ENCODE results near the gene PKP4.

PKP4 gene

DNA sequence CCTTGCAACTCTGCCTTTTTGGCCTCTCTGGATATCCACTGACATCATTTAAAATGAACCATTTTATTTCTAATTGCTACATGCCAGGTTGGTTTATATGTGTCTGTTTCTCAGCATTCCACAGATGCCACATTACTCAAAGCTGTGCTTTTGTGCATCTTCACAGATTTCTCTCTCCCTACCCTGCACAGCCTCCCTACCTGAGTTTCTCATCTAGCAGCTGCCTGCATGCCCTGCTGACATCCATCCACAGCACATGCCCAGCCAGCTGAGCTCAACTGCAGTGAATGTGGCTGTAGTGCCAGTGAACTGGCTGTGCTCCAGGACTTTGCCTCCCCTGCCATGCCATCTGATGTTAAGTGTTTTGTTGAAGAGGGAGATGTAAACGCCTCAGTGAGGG is 44.5 kb downstream of the PKP4 start:
- DNase-seq, result peak; percentile 21

GRCh38 chr2:158502974-158503373 is 46.2 kb downstream of the PKP4 start:
- no peak for DNase-seq

DNA sequence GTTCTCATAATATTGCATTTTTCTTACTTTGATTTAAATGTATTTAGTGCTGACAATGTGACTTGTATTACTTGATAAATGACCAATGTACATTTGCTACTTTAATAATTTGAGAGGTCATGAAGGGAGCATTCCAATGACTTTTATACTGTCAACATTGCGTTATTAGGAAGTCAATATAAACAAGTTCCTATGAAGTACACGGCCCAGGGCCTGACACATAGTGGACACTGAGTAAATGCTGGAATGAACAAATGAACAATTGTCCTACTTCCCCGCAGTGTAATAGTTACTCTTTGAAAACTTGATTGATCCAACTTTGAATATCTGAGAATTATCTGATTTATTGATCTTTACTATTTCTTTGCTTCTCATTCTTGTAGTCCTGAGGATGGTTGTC is 47.3 kb downstream of the PKP4 start:
- no peak for DNase-seq

DNA sequence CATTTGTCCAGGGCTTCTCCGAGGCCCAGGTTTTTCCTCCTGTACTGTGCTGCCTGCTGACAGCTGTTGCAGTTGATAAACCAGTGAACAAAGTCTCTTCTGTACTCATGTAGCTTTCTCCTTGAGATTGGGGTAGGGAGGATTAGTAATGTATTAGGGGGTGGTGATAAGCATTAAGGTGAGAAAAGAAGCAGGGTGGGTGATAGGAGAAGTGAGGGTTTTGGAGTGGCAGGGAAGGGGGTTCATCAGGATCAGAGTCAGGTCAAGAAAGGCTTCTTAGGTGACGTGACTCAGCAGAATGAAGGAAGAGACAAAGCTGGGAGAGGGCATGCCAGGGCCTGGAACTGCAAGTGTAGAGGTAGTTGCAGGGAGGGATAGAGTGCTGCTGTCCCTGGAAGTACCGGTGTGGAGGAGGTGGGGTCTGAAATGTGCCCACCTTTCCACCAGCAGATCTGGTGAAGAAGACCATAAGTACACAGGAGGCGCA is 48.7 kb downstream of the PKP4 start:
- DNase-seq, result no peak

DNA sequence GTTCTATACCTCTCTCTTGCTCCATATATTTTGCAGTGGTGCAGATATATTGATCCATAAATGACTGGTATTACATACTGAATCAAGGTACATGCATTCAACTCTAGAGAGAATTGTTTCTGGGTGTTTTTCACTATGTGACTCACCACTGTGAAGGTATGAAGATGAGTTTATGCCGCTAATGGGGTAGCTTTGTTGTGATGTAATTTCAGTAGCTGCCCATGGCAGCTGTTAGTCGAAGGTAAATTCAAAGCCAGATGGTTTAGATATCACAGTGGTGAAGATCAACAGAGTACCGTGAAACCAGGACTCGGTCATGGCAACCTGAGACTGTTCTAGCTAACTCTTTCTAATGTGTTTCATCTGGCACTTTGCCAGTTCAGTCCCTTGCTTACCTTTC is 50.4 kb downstream of the PKP4 start:
- no peak for DNase-seq

- no peak for DNase-seq
These were observed 50.9 kb downstream of the PKP4 start for GRCh38 chr2:158507679-158508078.

- DNase-seq, result no peak
These were observed 53.4 kb downstream of the PKP4 start for GRCh38 chr2:158509928-158510797.

- no peak for DNase-seq
These were observed 54.1 kb downstream of the PKP4 start for GRCh38 chr2:158510887-158511286.

- no peak for DNase-seq
These were observed 55.0 kb downstream of the PKP4 start for GRCh38 chr2:158511706-158512105.

DNA sequence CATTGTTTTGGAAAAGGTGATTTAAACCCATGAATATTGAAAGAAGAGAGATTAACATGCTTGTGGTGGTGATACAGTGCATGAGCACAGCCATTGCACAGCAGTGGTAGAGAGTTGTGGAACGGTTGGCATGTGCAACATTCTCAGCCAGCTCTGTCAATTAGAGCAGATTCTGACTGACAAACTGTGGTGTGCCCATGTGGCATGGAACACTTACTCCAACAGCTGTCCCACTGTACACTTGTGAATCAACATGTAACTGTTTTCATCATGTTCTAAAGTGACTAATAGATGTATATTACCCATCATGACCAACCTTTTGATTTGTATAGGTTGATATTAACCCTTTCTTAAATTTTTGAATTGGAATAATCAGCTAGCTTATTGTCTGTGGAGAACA is 55.6 kb downstream of the PKP4 start:
- no peak for DNase-seq

GRCh38 chr2:158513841-158514240 is 57.1 kb downstream of the PKP4 start:
- no peak for DNase-seq

DNA sequence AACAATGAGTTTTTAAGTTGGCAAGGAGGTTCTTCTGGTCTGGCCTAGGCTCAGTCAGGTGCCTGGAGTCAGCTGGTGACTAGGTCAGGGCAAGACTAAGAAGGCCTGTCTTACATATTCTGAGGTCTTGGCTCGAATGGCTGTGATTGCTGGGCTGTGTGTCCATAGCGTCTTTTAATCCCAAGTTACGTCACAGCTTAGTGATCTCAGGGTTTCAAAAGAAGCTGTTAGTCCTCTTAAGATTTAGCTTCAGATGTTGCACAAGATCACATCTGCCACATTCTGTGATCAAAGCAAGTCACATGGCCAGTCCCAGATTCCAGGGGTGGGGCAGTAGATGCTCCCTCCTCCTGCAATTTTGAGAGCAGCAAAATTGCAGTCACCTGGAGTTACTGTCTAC is 61.3 kb downstream of the PKP4 start:
- DNase-seq, result no peak

DNA sequence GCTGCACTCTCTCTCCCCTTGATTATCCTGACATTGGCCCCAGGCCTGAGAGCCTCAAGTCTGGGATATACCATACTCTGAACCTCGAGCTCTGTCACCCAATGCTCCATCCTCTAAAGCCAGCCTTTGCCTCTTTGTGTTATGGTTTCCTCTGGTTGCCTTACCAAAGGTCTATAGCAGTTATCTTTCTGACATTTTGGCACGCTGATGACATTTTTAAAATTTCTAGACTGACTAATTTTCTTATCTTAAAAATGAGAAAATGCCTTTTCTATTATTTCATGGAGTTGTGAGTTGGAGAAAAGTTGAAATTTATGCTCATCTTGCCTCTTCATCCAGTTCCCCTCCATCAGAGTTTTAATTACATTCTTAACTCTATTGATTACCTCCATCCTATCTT is 62.7 kb downstream of the PKP4 start:
- no peak for DNase-seq

- no peak for DNase-seq
These were observed 72.9 kb downstream of the PKP4 start for GRCh38 chr2:158529379-158530259.

- DNase-seq, result no peak
These were observed 74.1 kb downstream of the PKP4 start for GRCh38 chr2:158530829-158531228.

- DNase-seq, result no peak
These were observed 76.3 kb downstream of the PKP4 start for GRCh38 chr2:158533009-158533408.

- DNase-seq, result no peak
These were observed 82.6 kb downstream of the PKP4 start for GRCh38 chr2:158539176-158540005.

DNA sequence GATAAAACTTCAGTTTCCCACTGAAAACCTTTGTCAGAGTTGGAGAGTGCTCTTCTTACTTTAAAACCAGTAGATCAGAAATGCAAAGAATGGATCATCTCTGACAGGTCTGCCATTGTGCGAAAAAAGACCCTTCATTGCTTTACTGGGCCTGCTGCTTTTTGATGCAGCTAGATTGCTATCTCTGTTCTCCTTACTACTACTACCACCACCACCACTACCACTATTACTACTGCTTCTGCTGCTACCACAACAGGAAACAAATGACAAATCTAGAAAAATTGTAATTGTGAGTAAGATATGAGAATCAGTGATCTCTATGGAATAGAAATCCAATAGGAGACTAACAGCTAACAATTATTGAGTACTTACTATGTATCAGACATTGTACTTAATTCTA is 85.8 kb downstream of the PKP4 start:
- DNase-seq, result no peak

- no peak for DNase-seq
These were observed 87.2 kb downstream of the PKP4 start for GRCh38 chr2:158543957-158544356.

- no peak for DNase-seq
These were observed 88.2 kb downstream of the PKP4 start for GRCh38 chr2:158544998-158545397.

DNA sequence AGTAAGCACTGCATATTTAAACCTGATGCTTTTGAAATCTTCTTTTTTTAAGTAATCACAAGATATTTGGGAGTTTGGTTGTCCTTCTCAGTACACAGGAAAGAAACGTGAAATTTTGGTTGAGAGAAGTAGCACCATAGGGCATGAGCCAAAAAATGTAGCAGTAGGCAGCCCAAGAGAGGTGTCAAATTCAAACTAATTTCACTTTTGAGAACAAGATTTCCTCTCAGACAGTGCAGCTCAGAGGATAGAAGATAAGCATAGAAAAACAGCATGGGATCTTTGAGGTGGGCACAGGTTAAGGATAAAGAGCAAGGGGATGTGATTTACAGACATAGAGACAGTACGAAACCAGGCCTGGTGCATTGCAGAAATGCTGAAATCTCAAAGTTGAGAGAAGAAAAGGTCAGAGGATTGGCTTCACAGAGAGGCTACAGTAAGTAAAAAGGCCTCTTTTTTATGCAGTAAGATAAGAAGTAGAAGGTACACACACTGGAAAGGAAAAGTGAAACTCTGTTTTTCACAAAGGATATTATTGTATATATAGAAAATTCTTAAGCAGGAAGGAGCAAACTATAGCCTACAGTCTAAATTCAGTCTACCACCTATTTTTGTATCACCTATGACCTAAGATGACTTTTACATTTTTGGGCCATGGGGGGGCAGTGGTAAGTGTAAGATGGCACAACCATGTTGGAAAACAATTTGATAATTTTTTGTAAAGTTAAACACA is 89.8 kb downstream of the PKP4 start:
- DNase-seq, result no peak

DNA sequence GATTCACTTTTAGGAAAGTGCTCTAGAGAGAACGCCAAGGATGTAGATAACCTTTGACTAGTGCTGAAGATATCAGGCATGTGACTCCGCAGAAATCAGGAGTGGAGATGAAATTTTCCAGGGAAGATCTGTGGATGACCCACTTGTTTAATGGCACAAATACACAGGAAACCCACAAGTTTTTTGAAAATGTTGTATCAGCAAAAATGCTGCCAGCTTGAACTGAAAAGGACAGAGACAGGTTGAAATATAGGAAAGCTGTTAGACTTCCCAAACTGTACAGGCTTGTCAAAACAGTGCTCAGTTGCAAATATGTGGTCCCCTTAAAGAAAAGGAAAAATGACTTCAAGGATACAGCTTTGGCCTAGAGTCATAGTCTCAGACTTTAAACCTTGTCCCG is 96.5 kb downstream of the PKP4 start:
- no peak for DNase-seq
